Measurements from ENCODE around the gene FBXL5. TPM values are rescaled to one million over a fixed set of nuclear protein-coding genes. Genes with fewer than 3 reads are reported as not detected.
"Not testable (repeated sequence)": the region's sequence is repeated elsewhere in the genome, so short reads cannot be mapped to it uniquely, and the experiment has no call there.

The FBXL5 gene
- total and polyA plus RNA-seq, 4 donors, result 69.3 to 81.1 (median 74.8) TPM

GRCh38 chr4:15649914-15650545 lies 5.1 kb downstream of the FBXL5 start:
- 17 to 23% methylated on average over 5 of the region's 5 CpGs for WGBS, 2 donors
- H3K4me1 ChIP-seq (ENCODE audit: control insufficient read depth in 1 of 2, insufficient read depth in 2 of 2, low read length in 2 of 2), result peaks cover 0 to 6% of the 10 kb centered on the region in 2 donors
- DNase-seq (no peak), ATAC-seq (ENCODE audit: low FRiP score) (peak; percentile 75)
- peak overlapping the region in 1 of 2 donors; percentile 82 for H3K27ac ChIP-seq (ENCODE audit: low read depth in 1 of 2, low read length in 2 of 2)
- peak overlapping the region in 1 of 2 donors; percentile 39 for H3K4me3 ChIP-seq (ENCODE audit: low read length in 2 of 2)
- H3K36me3 ChIP-seq (ENCODE audit: control insufficient read depth in 1 of 2, insufficient read depth in 2 of 2, low read length in 1 of 2), result no peaks in the 10 kb centered on the region
- intact Hi-C loops (cut with DNase I), result loop anchor here in 1 of 2 donors (5.0 kb wide), 1 partner anchor 173 kb away; no protein-coding TSS in a partner anchor
- no peaks in the 10 kb centered on the region for H3K27me3 ChIP-seq (ENCODE audit: control insufficient read depth in 1 of 2, insufficient read depth in 2 of 2, low read length in 1 of 2)
- no peaks in the 10 kb centered on the region for H3K9me3 ChIP-seq (ENCODE audit: control insufficient read depth, low read length)

DNA sequence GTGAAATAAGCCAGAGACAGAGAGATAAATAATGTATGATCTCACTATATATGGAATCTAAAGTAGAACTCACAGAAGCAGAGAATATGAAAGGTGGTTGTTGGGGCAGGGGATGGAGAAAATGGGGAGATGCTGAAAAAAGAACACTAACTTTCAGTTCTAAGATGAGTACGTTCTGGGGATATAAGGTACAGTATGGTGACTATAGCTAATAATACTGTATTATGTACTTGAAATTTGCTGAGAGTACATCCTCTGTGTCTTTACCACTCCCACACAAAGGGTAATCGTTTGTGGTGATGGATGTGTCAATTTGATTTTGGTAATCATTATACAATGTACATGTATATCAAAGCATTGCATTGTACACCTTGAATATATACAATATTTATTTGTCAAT lies 6.6 kb downstream of the FBXL5 start:
- Histone ChIP-seq H3K36me3 (ENCODE audit: control insufficient read depth in 1 of 2, insufficient read depth in 2 of 2, low read length in 1 of 2) (no peaks in the 10 kb centered on the region), H3K27ac (ENCODE audit: low read depth in 1 of 2, low read length in 2 of 2) (no peak overlapping the region), H3K4me3 (ENCODE audit: low read length in 2 of 2) (no peak overlapping the region), H3K27me3 (ENCODE audit: control insufficient read depth in 1 of 2, insufficient read depth in 2 of 2, low read length in 1 of 2) (no peaks in the 10 kb centered on the region), H3K4me1 (ENCODE audit: control insufficient read depth in 1 of 2, insufficient read depth in 2 of 2, low read length in 2 of 2) (peaks cover 0 to 3% of the 10 kb centered on the region in 2 donors), H3K9me3 (ENCODE audit: control insufficient read depth, low read length) (no peaks in the 10 kb centered on the region)
- intact Hi-C loops (cut with DNase I), result no loop called here
- ATAC-seq (ENCODE audit: low FRiP score) (no peak), DNase-seq (no peak)
- WGBS, 2 donors, result 62 to 67% methylated on average over 2 of the region's 2 CpGs

DNA sequence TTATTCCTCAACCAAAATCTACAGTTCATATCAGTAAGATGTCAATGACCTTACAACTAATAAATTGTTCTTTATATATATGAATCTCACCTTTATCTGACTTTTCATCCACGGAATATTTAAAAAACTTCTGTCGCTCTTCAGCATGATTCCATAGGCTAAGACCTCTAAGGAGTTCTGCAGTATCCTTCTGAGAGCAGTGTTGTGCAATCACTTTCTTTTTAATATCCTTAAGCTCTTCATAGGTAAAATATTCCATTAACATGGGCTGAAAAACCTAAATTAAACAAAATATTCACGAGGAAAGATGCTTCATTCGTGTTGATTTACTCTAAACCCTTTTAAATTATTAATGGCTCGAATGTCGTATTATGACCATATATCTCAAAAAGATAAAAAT lies 16.7 kb downstream of the FBXL5 start:
- 88 to 89% methylated on average over 6 of the region's 6 CpGs for WGBS, 2 donors
- no peak for ATAC-seq (ENCODE audit: low FRiP score)
- Histone ChIP-seq H3K9me3 (ENCODE audit: control insufficient read depth, low read length) (no peaks in the 10 kb centered on the region), H3K27me3 (ENCODE audit: control insufficient read depth in 1 of 2, insufficient read depth in 2 of 2, low read length in 1 of 2) (no peaks in the 10 kb centered on the region), H3K4me3 (ENCODE audit: low read length in 2 of 2) (no peak overlapping the region), H3K36me3 (ENCODE audit: control insufficient read depth in 1 of 2, insufficient read depth in 2 of 2, low read length in 1 of 2) (peaks cover 0 to 2% of the 10 kb centered on the region in 2 donors), H3K4me1 (ENCODE audit: control insufficient read depth in 1 of 2, insufficient read depth in 2 of 2, low read length in 2 of 2) (no peaks in the 10 kb centered on the region), H3K27ac (ENCODE audit: low read depth in 1 of 2, low read length in 2 of 2) (no peak overlapping the region)
- DNase-seq, result no peak
- intact Hi-C loops (cut with DNase I), result no loop called here

DNA sequence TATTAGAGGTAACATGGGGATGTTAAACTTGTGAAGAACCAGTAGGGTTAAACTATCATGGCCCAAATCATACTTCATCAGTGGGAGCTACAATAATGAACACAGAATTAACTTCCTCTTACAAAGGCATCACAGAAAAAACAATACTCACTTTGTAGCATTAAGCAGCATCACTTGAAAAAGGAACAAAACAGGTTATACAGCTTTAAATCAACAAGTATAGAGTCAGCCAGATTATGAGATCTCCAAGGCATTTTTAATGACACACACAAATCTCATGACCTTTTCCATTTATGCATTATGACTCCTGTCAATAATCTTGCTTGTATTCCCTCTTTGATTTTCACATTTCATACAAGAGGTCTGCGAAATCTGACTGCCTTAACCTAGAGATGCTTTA lies 18.3 kb downstream of the FBXL5 start:
- no peak overlapping the region for H3K27ac ChIP-seq (ENCODE audit: low read depth in 1 of 2, low read length in 2 of 2)
- no peaks in the 10 kb centered on the region for H3K9me3 ChIP-seq (ENCODE audit: control insufficient read depth, low read length)
- H3K4me1 ChIP-seq (ENCODE audit: control insufficient read depth in 1 of 2, insufficient read depth in 2 of 2, low read length in 2 of 2), result no peaks in the 10 kb centered on the region
- intact Hi-C loops (cut with DNase I), result no loop called here
- H3K4me3 ChIP-seq (ENCODE audit: low read length in 2 of 2), result no peak overlapping the region
- H3K36me3 ChIP-seq (ENCODE audit: control insufficient read depth in 1 of 2, insufficient read depth in 2 of 2, low read length in 1 of 2), result peaks cover 0 to 4% of the 10 kb centered on the region in 2 donors
- ATAC-seq (ENCODE audit: low FRiP score) (no peak), DNase-seq (no peak)
- no peaks in the 10 kb centered on the region for H3K27me3 ChIP-seq (ENCODE audit: control insufficient read depth in 1 of 2, insufficient read depth in 2 of 2, low read length in 1 of 2)
- WGBS, 2 donors, result 96 to 98% methylated on average over 1 of the region's 1 CpG

GRCh38 chr4:15617407-15617806 lies 37.8 kb downstream of the FBXL5 start:
- 98 to 99% methylated on average over 5 of the region's 5 CpGs for WGBS, 2 donors
- not testable (repeated sequence) for DNase-seq; H3K4me1 ChIP-seq (ENCODE audit: control insufficient read depth in 1 of 2, insufficient read depth in 2 of 2, low read length in 2 of 2)

DNA sequence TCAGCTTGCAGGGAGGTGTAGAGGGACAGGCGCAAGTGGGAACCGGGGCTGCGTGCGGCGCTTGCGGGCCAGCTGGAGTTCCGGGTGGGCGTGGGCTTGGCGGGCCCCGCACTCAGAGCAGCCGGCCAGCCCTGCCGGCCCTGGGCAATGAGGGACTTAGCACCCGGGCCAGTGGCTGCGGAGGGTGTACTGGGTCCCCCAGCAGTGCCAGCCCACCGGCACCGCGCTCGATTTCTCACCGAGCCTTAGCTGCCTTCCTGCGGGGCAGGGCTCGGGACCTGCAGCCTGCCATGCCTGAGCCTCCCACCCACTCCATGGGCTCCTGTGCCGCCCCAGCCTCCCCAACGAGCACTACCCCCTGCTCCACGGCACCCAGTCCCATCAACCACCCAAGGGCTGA lies 40.3 kb downstream of the FBXL5 start:
- H3K27ac ChIP-seq (ENCODE audit: low read depth in 1 of 2, low read length in 2 of 2); H3K9me3 ChIP-seq (ENCODE audit: control insufficient read depth, low read length); intact Hi-C loops (cut with DNase I); H3K36me3 ChIP-seq (ENCODE audit: control insufficient read depth in 1 of 2, insufficient read depth in 2 of 2, low read length in 1 of 2); ATAC-seq (ENCODE audit: low FRiP score); H3K4me3 ChIP-seq (ENCODE audit: low read length in 2 of 2); H3K27me3 ChIP-seq (ENCODE audit: control insufficient read depth in 1 of 2, insufficient read depth in 2 of 2, low read length in 1 of 2); DNase-seq; H3K4me1 ChIP-seq (ENCODE audit: control insufficient read depth in 1 of 2, insufficient read depth in 2 of 2, low read length in 2 of 2): not testable (repeated sequence)
- 98% methylated on average over 12 to 24 of the region's 24 CpGs for WGBS, 2 donors

More at GRCh38 chr4:15617407-15617806, 37.8 kb downstream of the FBXL5 start:
- H3K4me3 ChIP-seq (ENCODE audit: low read length in 2 of 2); intact Hi-C loops (cut with DNase I); ATAC-seq (ENCODE audit: low FRiP score); H3K27me3 ChIP-seq (ENCODE audit: control insufficient read depth in 1 of 2, insufficient read depth in 2 of 2, low read length in 1 of 2); H3K9me3 ChIP-seq (ENCODE audit: control insufficient read depth, low read length); H3K27ac ChIP-seq (ENCODE audit: low read depth in 1 of 2, low read length in 2 of 2); H3K36me3 ChIP-seq (ENCODE audit: control insufficient read depth in 1 of 2, insufficient read depth in 2 of 2, low read length in 1 of 2): not testable (repeated sequence)

DNA sequence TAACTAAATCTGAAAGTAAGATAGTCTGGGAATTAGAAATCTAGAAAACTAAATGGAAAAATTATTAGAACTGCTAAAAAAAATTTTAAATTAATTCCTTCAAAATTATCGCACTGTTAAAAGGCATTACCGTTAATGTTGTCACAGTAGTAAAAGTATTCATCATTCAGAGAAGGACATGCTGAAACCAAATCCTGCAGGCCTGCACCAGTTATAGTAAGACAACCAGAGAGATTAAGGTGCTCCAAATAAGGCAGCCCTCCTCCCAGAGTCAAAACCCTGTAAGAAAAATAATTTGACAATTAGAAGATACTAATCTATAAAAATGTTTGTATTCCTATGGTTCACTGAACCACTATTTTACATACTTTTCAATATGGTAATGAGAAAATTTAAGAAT lies 43.0 kb downstream of the FBXL5 start:
- no peak for DNase-seq
- intact Hi-C loops (cut with DNase I), result no loop called here
- no peak for ATAC-seq (ENCODE audit: low FRiP score)
- H3K27me3 ChIP-seq (ENCODE audit: control insufficient read depth in 1 of 2, insufficient read depth in 2 of 2, low read length in 1 of 2), result no peaks in the 10 kb centered on the region
- H3K36me3 ChIP-seq (ENCODE audit: control insufficient read depth in 1 of 2, insufficient read depth in 2 of 2, low read length in 1 of 2), result no peaks in the 10 kb centered on the region
- no peaks in the 10 kb centered on the region for H3K4me1 ChIP-seq (ENCODE audit: control insufficient read depth in 1 of 2, insufficient read depth in 2 of 2, low read length in 2 of 2)
- no peak overlapping the region for H3K27ac ChIP-seq (ENCODE audit: low read depth in 1 of 2, low read length in 2 of 2)
- 89 to 93% methylated on average over 2 of the region's 2 CpGs for WGBS, 2 donors
- no peak overlapping the region for H3K4me3 ChIP-seq (ENCODE audit: low read length in 2 of 2)
- H3K9me3 ChIP-seq (ENCODE audit: control insufficient read depth, low read length), result peaks cover 2% of the 10 kb centered on the region

GRCh38 chr4:15610855-15611254 lies 44.3 kb downstream of the FBXL5 start:
- no peaks in the 10 kb centered on the region for H3K27me3 ChIP-seq (ENCODE audit: control insufficient read depth in 1 of 2, insufficient read depth in 2 of 2, low read length in 1 of 2)
- no peak overlapping the region for H3K4me3 ChIP-seq (ENCODE audit: low read length in 2 of 2)
- no peaks in the 10 kb centered on the region for H3K4me1 ChIP-seq (ENCODE audit: control insufficient read depth in 1 of 2, insufficient read depth in 2 of 2, low read length in 2 of 2)
- DNase-seq, result no peak
- no peak for ATAC-seq (ENCODE audit: low FRiP score)
- intact Hi-C loops (cut with DNase I), result no loop called here
- H3K36me3 ChIP-seq (ENCODE audit: control insufficient read depth in 1 of 2, insufficient read depth in 2 of 2, low read length in 1 of 2), result no peaks in the 10 kb centered on the region
- no peak overlapping the region for H3K27ac ChIP-seq (ENCODE audit: low read depth in 1 of 2, low read length in 2 of 2)
- H3K9me3 ChIP-seq (ENCODE audit: control insufficient read depth, low read length), result peaks cover 2% of the 10 kb centered on the region
- WGBS, 2 donors, result 23 to 41% methylated on average over 2 of the region's 2 CpGs

DNA sequence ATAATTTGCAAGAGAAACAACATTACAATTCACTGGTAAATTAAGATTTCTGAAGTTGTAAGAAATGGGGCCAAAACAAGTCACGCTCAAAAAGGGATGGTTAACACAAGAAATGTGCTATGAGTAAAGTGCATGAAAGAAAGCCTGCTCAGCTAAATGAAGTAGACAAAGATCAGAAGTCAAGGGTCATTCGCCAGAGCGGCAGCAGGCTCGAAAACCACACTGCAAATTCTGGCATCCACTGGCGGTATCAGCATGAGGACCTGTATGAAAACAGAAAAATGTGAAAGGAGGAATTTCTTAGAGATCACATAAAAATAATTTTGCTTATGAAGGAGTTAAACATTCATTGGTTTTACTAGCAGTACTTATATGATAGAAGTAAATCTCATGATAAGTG lies 49.6 kb downstream of the FBXL5 start:
- intact Hi-C loops (cut with DNase I), result no loop called here
- no peak for DNase-seq
- Histone ChIP-seq H3K9me3 (ENCODE audit: control insufficient read depth, low read length) (no peaks in the 10 kb centered on the region), H3K36me3 (ENCODE audit: control insufficient read depth in 1 of 2, insufficient read depth in 2 of 2, low read length in 1 of 2) (peaks cover 2 to 10% of the 10 kb centered on the region in 2 donors), H3K27ac (ENCODE audit: low read depth in 1 of 2, low read length in 2 of 2) (no peak overlapping the region), H3K4me1 (ENCODE audit: control insufficient read depth in 1 of 2, insufficient read depth in 2 of 2, low read length in 2 of 2) (no peaks in the 10 kb centered on the region), H3K27me3 (ENCODE audit: control insufficient read depth in 1 of 2, insufficient read depth in 2 of 2, low read length in 1 of 2) (no peaks in the 10 kb centered on the region), H3K4me3 (ENCODE audit: low read length in 2 of 2) (no peak overlapping the region)
- WGBS, 2 donors, result 89 to 91% methylated on average over 5 of the region's 5 CpGs
- ATAC-seq (ENCODE audit: low FRiP score), result no peak
